ENCODE data around the gene MGMT.

MGMT gene

GRCh38 chr10:129766611-129767550 lies 299.8 kb downstream of the MGMT start:
- no peak for DNase-seq

GRCh38 chr10:129767751-129768150 lies 300.7 kb downstream of the MGMT start:
- DNase-seq: no peak

GRCh38 chr10:129768437-129769355 lies 301.7 kb downstream of the MGMT start:
- DNase-seq: no peak

GRCh38 chr10:129769381-129770116 lies 302.5 kb downstream of the MGMT start:
- no peak for DNase-seq

- DNase-seq: no peak
These were observed 303.2 kb downstream of the MGMT start for GRCh38 chr10:129770286-129770685.

- no peak for DNase-seq
These were observed 304.0 kb downstream of the MGMT start for GRCh38 chr10:129771024-129771423.

GRCh38 chr10:129771576-129771975 lies 304.5 kb downstream of the MGMT start:
- DNase-seq: no peak

- DNase-seq: no peak
These were observed 305.0 kb downstream of the MGMT start for GRCh38 chr10:129771991-129772431.

- DNase-seq: no peak
These were observed 305.7 kb downstream of the MGMT start for GRCh38 chr10:129772468-129773358.

GRCh38 chr10:129773359-129773990 lies 306.4 kb downstream of the MGMT start:
- no peak for DNase-seq

- DNase-seq: no peak
These were observed 307.2 kb downstream of the MGMT start for GRCh38 chr10:129774082-129774735.

GRCh38 chr10:129774736-129775401 lies 307.8 kb downstream of the MGMT start:
- DNase-seq: no peak

- no peak for DNase-seq
These were observed 308.6 kb downstream of the MGMT start for GRCh38 chr10:129775681-129776080.

- no peak for DNase-seq
These were observed 310.6 kb downstream of the MGMT start for GRCh38 chr10:129777687-129778086.

GRCh38 chr10:129778571-129778970 lies 311.5 kb downstream of the MGMT start:
- DNase-seq: no peak

- no peak for DNase-seq
These were observed 312.4 kb downstream of the MGMT start for GRCh38 chr10:129779126-129780111.

- DNase-seq: no peak
These were observed 313.2 kb downstream of the MGMT start for GRCh38 chr10:129780198-129780597.

- DNase-seq: no peak
These were observed 314.1 kb downstream of the MGMT start for GRCh38 chr10:129780901-129781795.

All from stimulated activated CD4-positive, alpha-beta T cell treated with anti-CD3 and anti-CD28 coated beads, Interleukin-4, amount 100 ng/mL, for 4 hours (primary cell).